HCT116 (cell line): ENCODE results near the gene PBLD. TPM values are rescaled to one million over a fixed set of nuclear protein-coding genes. Genes with fewer than 3 reads are reported as not detected.

ENCODE experiments used
- ATAC-seq: fragments of 200-7000 bp; cut with Tn5 transposase; 2 replicates; pipeline ENCODE4 v1.9.1; 2020; ENCODE audit warnings: mild to moderate bottlenecking, moderate library complexity
- BruUV-seq: library from RNA; stranded (reverse); fragments of 400-500 nt; replicated peaks from 2 replicates; lab custom pipeline; 2021; lab: Mats Ljungman, UMichigan
- CTCF ChIA-PET: fragments of 300-600 bp; sonication (Branson Sonifier 250); formaldehyde crosslinking; loops from one replicate; lab custom pipeline; 2021; ENCODE audit warnings: antibody characterized with exemption; lab: Charles Lee
- POLR2A ChIA-PET: fragments of 300-600, 350-600 bp; sonication (Branson Sonifier 250); formaldehyde crosslinking; loops from one replicate; lab custom pipeline; 2021; ENCODE audit warnings: antibody characterized with exemption; lab: Charles Lee
- RAD21 ChIA-PET, 2 experiments: fragments of 300-600 bp; sonication (Branson Sonifier 250); formaldehyde crosslinking; loops; one replicate each; lab custom pipeline; 2023; ENCODE audit warnings: low total read pairs in 2 of 2; ENCODE audit not compliant: uncharacterized antibody in 2 of 2, unreplicated experiment in 2 of 2, low non-redundant PET in 1 of 2; lab: Charles Lee
- DNase-seq: peaks from one replicate; pipeline ENCODE4 v3.0.0-alpha.2; 2010; ENCODE audit warnings: low read depth, low spot score
- H2AFZ ChIP-seq: fragments of 200-600 bp; shearing (Covaris generic), sonication (generic); 2 replicates; pipeline ENCODE4 v1.6.1; 2017; ENCODE audit warnings: low read depth, mixed run types, mixed read lengths, antibody characterized with exemption, low read length; ENCODE audit not compliant: poor library complexity, severe bottlenecking
- H3K27ac ChIP-seq: 2 replicates; pipeline ENCODE4 v1.5.1; 2012; ENCODE audit warnings: low read depth, low read length
- H3K27me3 ChIP-seq: fragments of 200-600 bp; sonication (generic); 2 replicates; pipeline ENCODE4 v1.6.1; 2016; ENCODE audit warnings: mixed run types, low read length, mixed read lengths; ENCODE audit not compliant: insufficient read depth
- H3K36me3 ChIP-seq, 2 experiments: fragments of 200-500 bp in 1 of 2; fragments of 200-600 bp in 1 of 2; sonication (Bioruptor generic) in 1 of 2; sonication (generic) in 1 of 2; 2 replicates each; pipeline versions ENCODE4 v1.5.1 to v1.6.1; 2014 to 2016; ENCODE audit warnings: low read length in 2 of 2, inconsistent platforms in 1 of 2, mixed read lengths in 1 of 2, mixed run types in 1 of 2; ENCODE audit not compliant: insufficient read depth in 2 of 2, control insufficient read depth in 1 of 2
- H3K4me1 ChIP-seq, 2 experiments: fragments of 200-600 bp in 1 of 2; sonication (generic) in 1 of 2; 2 replicates each; pipeline versions ENCODE4 v1.5.1 to v1.6.1; 2012 to 2017; ENCODE audit warnings: low read length in 2 of 2, inconsistent platforms in 1 of 2, mild to moderate bottlenecking in 1 of 2, mixed read lengths in 1 of 2, mixed run types in 1 of 2, moderate library complexity in 1 of 2; ENCODE audit not compliant: insufficient read depth in 2 of 2, control insufficient read depth in 1 of 2
- H3K4me2 ChIP-seq: fragments of 200-600 bp; sonication (generic); 2 replicates; pipeline ENCODE4 v1.6.1; 2017; ENCODE audit warnings: mixed run types, low read length, mixed read lengths
- H3K4me3 ChIP-seq, 2 experiments: fragments of 200-600 bp in 1 of 2; sonication (generic) in 1 of 2; replicated peaks in 1 of 2; 2 replicates each; pipeline ENCODE4 v1.5.1; 2011 to 2016; ENCODE audit warnings: low read length in 2 of 2, control low read depth in 1 of 2, low read depth in 1 of 2, mild to moderate bottlenecking in 1 of 2, mixed read lengths in 1 of 2, mixed run types in 1 of 2
- H3K79me2 ChIP-seq: fragments of 200-600 bp; sonication (generic); 2 replicates; pipeline ENCODE4 v1.6.1; 2017; ENCODE audit warnings: mild to moderate bottlenecking, mixed run types, low read length, moderate library complexity, mixed read lengths; ENCODE audit not compliant: insufficient read depth
- H3K9ac ChIP-seq: fragments of 200-600 bp; sonication (generic); 2 replicates; pipeline ENCODE4 v1.6.1; 2016; ENCODE audit warnings: low read length, mixed read lengths
- H3K9me2 ChIP-seq: fragments of 200-600 bp; sonication (generic), shearing (Covaris generic); 2 replicates; pipeline ENCODE4 v1.6.1; 2017; ENCODE audit warnings: mixed run types, mild to moderate bottlenecking, moderate library complexity; ENCODE audit not compliant: insufficient read depth
- H3K9me3 ChIP-seq, 2 experiments: fragments of 200-500 bp in 1 of 2; fragments of 200-600 bp in 1 of 2; sonication (Bioruptor generic) in 1 of 2; sonication (generic) in 1 of 2; 2 replicates each; pipeline ENCODE4 v1.6.1; 2014 to 2017; ENCODE audit warnings: low read length in 2 of 2, mixed read lengths in 2 of 2, inconsistent platforms in 1 of 2, low read depth in 1 of 2, mild to moderate bottlenecking in 1 of 2, mixed run types in 1 of 2, moderate library complexity in 1 of 2; ENCODE audit not compliant: control insufficient read depth in 1 of 2, insufficient read depth in 1 of 2
- H4K20me1 ChIP-seq: fragments of 200-600 bp; sonication (generic), shearing (Covaris generic); 2 replicates; pipeline ENCODE4 v1.6.1; 2017; ENCODE audit warnings: mixed run types, mild to moderate bottlenecking, moderate library complexity; ENCODE audit not compliant: insufficient read depth
- CBX3 ChIP-seq: IDR thresholded peaks from 2 replicates; pipeline ENCODE4 v1.6.1; 2012; ENCODE audit warnings: low read depth
- CEBPB ChIP-seq: IDR thresholded peaks from 2 replicates; pipeline ENCODE4 v1.6.1; 2012; ENCODE audit warnings: low read depth
- EGR1 ChIP-seq: IDR thresholded peaks from 2 replicates; pipeline ENCODE4 v1.6.1; 2012; ENCODE audit warnings: low read depth
- ELF1 ChIP-seq: IDR thresholded peaks from 2 replicates; pipeline ENCODE4 v1.6.1; 2012; ENCODE audit warnings: low read depth, borderline replicate concordance
- EZH2 ChIP-seq: fragments of 200-600 bp; sonication (generic); IDR thresholded peaks from 2 replicates; pipeline ENCODE4 v1.6.1; 2017; ENCODE audit warnings: antibody characterized with exemption, mixed run types
- EZH2phosphoT487 ChIP-seq: fragments of 200-600 bp; IDR thresholded peaks from 2 replicates; pipeline ENCODE4 v1.6.1; 2018; ENCODE audit warnings: antibody characterized with exemption, borderline replicate concordance
- FOSL1 ChIP-seq: IDR thresholded peaks from 2 replicates; pipeline ENCODE4 v1.6.1; 2012; ENCODE audit warnings: low read depth
- JUND ChIP-seq: IDR thresholded peaks from 2 replicates; pipeline ENCODE4 v1.6.1; 2012
- MAX ChIP-seq: IDR thresholded peaks from 2 replicates; pipeline ENCODE4 v1.6.1; 2012
- POLR2A ChIP-seq: IDR thresholded peaks from 2 replicates; pipeline ENCODE4 v1.7.0; 2011; ENCODE audit warnings: borderline replicate concordance; ENCODE audit not compliant: insufficient read depth, insufficient read length; ENCODE audit errors: extremely low read depth
- POLR2AphosphoS5 ChIP-seq: IDR thresholded peaks from 2 replicates; pipeline ENCODE4 v1.6.1; 2011; ENCODE audit warnings: mild to moderate bottlenecking, low read depth, low read length, moderate library complexity
- RAD21 ChIP-seq: IDR thresholded peaks from 2 replicates; pipeline ENCODE4 v1.6.1; 2012; ENCODE audit warnings: low read depth, mild to moderate bottlenecking
- SIN3A ChIP-seq: IDR thresholded peaks from 2 replicates; pipeline ENCODE4 v1.6.1; 2012; ENCODE audit warnings: low read depth
- SP1 ChIP-seq: IDR thresholded peaks from 2 replicates; pipeline ENCODE4 v1.6.1; 2012; ENCODE audit warnings: low read depth
- YY1 ChIP-seq: IDR thresholded peaks from 2 replicates; pipeline ENCODE4 v1.6.1; 2011; ENCODE audit warnings: low read length, low read depth, moderate library complexity, mild to moderate bottlenecking; ENCODE audit not compliant: insufficient replicate concordance; ENCODE audit errors: extremely low read depth
- ZBTB33 ChIP-seq: IDR thresholded peaks from 2 replicates; pipeline ENCODE4 v1.6.1; 2011; ENCODE audit warnings: mild to moderate bottlenecking, low read length, moderate library complexity; ENCODE audit not compliant: insufficient replicate concordance; ENCODE audit errors: extremely low read depth
- ZFX ChIP-seq: fragments of 450-650 bp; IDR thresholded peaks from 2 replicates; pipeline ENCODE4 v1.6.1; 2017
- ZNF274 ChIP-seq: fragments of 200-500 bp; sonication (Bioruptor generic); IDR thresholded peaks from 2 replicates; pipeline ENCODE4 v1.6.1; 2014; ENCODE audit warnings: mild to moderate bottlenecking, low read depth, low read length, inconsistent platforms
- intact Hi-C: fragments of 100-400 bp; cut with micrococcal nuclease; formaldehyde crosslinking; loops from 2 replicates; pipeline ENCODE4 v1.10.0; 2022
- total RNA-seq: library from RNA; stranded (reverse); gene quantifications from one replicate; pipeline ENCODE4 v1.2.1, GENCODE V29; 2021; ENCODE audit not compliant: unreplicated experiment

PBLD gene
- total RNA-seq, 1 experiment from 2014 or later: 2.2 TPM

GRCh38 chr10:68371604-68372003, 38.9 kb upstream of the PBLD start:
- no peak overlapping the region for H3K9ac ChIP-seq
- H3K79me2 ChIP-seq: no peaks in the 10 kb centered on the region
- H3K4me1 ChIP-seq: no peaks in the 10 kb centered on the region
- no peak overlapping the region for H3K4me2 ChIP-seq
- BruUV-seq: no TSS peak
- POLR2A ChIA-PET: no interaction called here
- no peak overlapping the region for H2AFZ ChIP-seq
- intact Hi-C loops: no loop called here
- no peak for DNase-seq
- peaks cover 0 to 7% of the 10 kb centered on the region in 2 experiments; a peak in 1 of 4 replicates for H3K9me3 ChIP-seq
- no peaks in the 10 kb centered on the region for H4K20me1 ChIP-seq
- CTCF ChIA-PET: no interaction called here
- TF ChIP-seq POLR2AphosphoS5 (no peak), EZH2 (no peak), ZNF274 (no peak), ZFX (no peak), SP1 (no peak), CBX3 (no peak), SIN3A (no peak), CEBPB (no peak), EGR1 (no peak), FOSL1 (no peak), YY1 (no peak), EZH2phosphoT487 (no peak), JUND (no peak)
- TF ChIP-seq, all 23 proteins: peak for 0
- RAD21 ChIA-PET: no interaction called here
- ATAC-seq: no peak
- peaks cover 8 to 29% of the 10 kb centered on the region in 2 experiments; a peak in 3 of 4 replicates for H3K36me3 ChIP-seq
- H3K9me2 ChIP-seq: no peaks in the 10 kb centered on the region
- no peak overlapping the region for H3K4me3 ChIP-seq
- H3K27me3 ChIP-seq: no peaks in the 10 kb centered on the region
- H3K27ac ChIP-seq: no peak overlapping the region

- Histone ChIP-seq H3K4me1 (no peaks in the 10 kb centered on the region), H3K9ac (no peak overlapping the region), H4K20me1 (no peaks in the 10 kb centered on the region), H3K9me2 (no peaks in the 10 kb centered on the region), H2AFZ (no peak overlapping the region), H3K36me3 (peaks cover 2 to 9% of the 10 kb centered on the region in 2 experiments; a peak in 2 of 4 replicates), H3K79me2 (no peaks in the 10 kb centered on the region), H3K4me3 (no peak overlapping the region), H3K4me2 (no peak overlapping the region), H3K9me3 (peaks cover 0 to 3% of the 10 kb centered on the region in 2 experiments; a peak in 1 of 4 replicates), H3K27ac (no peak overlapping the region), H3K27me3 (no peaks in the 10 kb centered on the region)
- no TSS peak for BruUV-seq
- intact Hi-C loops: loop anchor here (10.0 kb wide), 1 partner anchor 528 kb away; no protein-coding TSS in a partner anchor
- DNase-seq (no peak), ATAC-seq (no peak)
- ChIA-PET POLR2A (no interaction called here), RAD21 (no interaction called here), CTCF (no interaction called here)
- TF ChIP-seq CBX3 (no peak), EZH2phosphoT487 (no peak), YY1 (no peak), POLR2AphosphoS5 (no peak), ELF1 (no peak), SIN3A (no peak), EGR1 (no peak), FOSL1 (no peak), ZBTB33 (no peak), JUND (no peak), ZFX (no peak), RAD21 (no peak), POLR2A (no peak), MAX (no peak), CEBPB (no peak)
These were observed 34.4 kb upstream of the PBLD start for GRCh38 chr10:68367121-68367520.
